MM.1S (cell line): ENCODE measurements around the gene CDC42EP2.

ENCODE experiments used
- DNase-seq: peaks from one replicate; pipeline ENCODE4 v3.0.0-alpha.2; 2015
- H2AFZ ChIP-seq: fragments of 300-600 bp; sonication (generic); 2 replicates; pipeline ENCODE4 v1.6.0; 2016; ENCODE audit warnings: antibody characterized with exemption, low read length
- H3F3A ChIP-seq: fragments of 300-600 bp; sonication (generic); 2 replicates; pipeline ENCODE4 v1.6.1; 2016; ENCODE audit warnings: mild to moderate bottlenecking, antibody characterized with exemption, low read length, moderate library complexity, mixed read lengths; ENCODE audit not compliant: insufficient read depth
- H3K27ac ChIP-seq: fragments of 300-600 bp; sonication (generic); 2 replicates; pipeline ENCODE4 v1.5.1; 2016; ENCODE audit warnings: mild to moderate bottlenecking, low read length
- H3K27me3 ChIP-seq: fragments of 300-600 bp; sonication (generic); replicated peaks from 2 replicates; pipeline ENCODE4 v1.6.0; 2016; ENCODE audit warnings: low read length; ENCODE audit not compliant: insufficient read depth
- H3K36me3 ChIP-seq: fragments of 300-600 bp; sonication (generic); replicated peaks from 2 replicates; pipeline ENCODE4 v1.6.1; 2016; ENCODE audit warnings: mild to moderate bottlenecking, low read length, mixed read lengths; ENCODE audit not compliant: insufficient read depth
- H3K4me1 ChIP-seq: fragments of 300-600 bp; sonication (generic); 2 replicates; pipeline ENCODE4 v1.6.1; 2016; ENCODE audit warnings: low read length, mixed read lengths
- H3K4me2 ChIP-seq: fragments of 300-600 bp; sonication (generic); 2 replicates; pipeline ENCODE4 v1.6.0; 2016; ENCODE audit warnings: low read depth, low read length
- H3K4me3 ChIP-seq: fragments of 300-600 bp; sonication (generic); 2 replicates; pipeline ENCODE4 v1.5.1; 2016; ENCODE audit warnings: low read length, mixed read lengths
- H3K79me2 ChIP-seq: fragments of 300-600 bp; sonication (generic); 2 replicates; pipeline ENCODE4 v1.6.1; 2016; ENCODE audit warnings: mixed run types, low read length, mixed read lengths
- H3K9ac ChIP-seq: fragments of 300-600 bp; sonication (generic); 2 replicates; pipeline ENCODE4 v1.6.1; 2016; ENCODE audit warnings: low read length, mixed read lengths
- H3K9me2 ChIP-seq: fragments of 300-600 bp; sonication (generic); replicated peaks from 2 replicates; pipeline ENCODE4 v1.6.1; 2016; ENCODE audit warnings: mild to moderate bottlenecking, low read length, mixed read lengths; ENCODE audit not compliant: insufficient read depth
- H3K9me3 ChIP-seq: fragments of 300-600 bp; sonication (generic); replicated peaks from 2 replicates; pipeline ENCODE4 v1.6.1; 2016; ENCODE audit warnings: mild to moderate bottlenecking, low read length, mixed read lengths; ENCODE audit not compliant: insufficient read depth
- H4K20me1 ChIP-seq: fragments of 300-600 bp; sonication (generic); 2 replicates; pipeline ENCODE4 v1.6.1; 2016; ENCODE audit warnings: mild to moderate bottlenecking, low read length, moderate library complexity, mixed read lengths; ENCODE audit not compliant: insufficient read depth
- EZH2 ChIP-seq: fragments of 300-600 bp; sonication (generic); optimal IDR thresholded peaks from 2 replicates; pipeline ENCODE3; 2017; ENCODE audit warnings: low read depth, mild to moderate bottlenecking, antibody characterized with exemption, low read length, mixed read lengths
- EZH2phosphoT487 ChIP-seq: fragments of 300-600 bp; sonication (generic); IDR thresholded peaks from 2 replicates; pipeline ENCODE4 v1.6.1; 2018; ENCODE audit warnings: antibody characterized with exemption, low read length
- TF ChIP-seq, protein P1 (sequence below): fragments of 300-600 bp; sonication (generic); IDR thresholded peaks from 2 replicates; pipeline ENCODE4 v1.5.1; 2016; ENCODE audit warnings: antibody characterized with exemption, low read length, mixed read lengths

Gene CDC42EP2

DNA sequence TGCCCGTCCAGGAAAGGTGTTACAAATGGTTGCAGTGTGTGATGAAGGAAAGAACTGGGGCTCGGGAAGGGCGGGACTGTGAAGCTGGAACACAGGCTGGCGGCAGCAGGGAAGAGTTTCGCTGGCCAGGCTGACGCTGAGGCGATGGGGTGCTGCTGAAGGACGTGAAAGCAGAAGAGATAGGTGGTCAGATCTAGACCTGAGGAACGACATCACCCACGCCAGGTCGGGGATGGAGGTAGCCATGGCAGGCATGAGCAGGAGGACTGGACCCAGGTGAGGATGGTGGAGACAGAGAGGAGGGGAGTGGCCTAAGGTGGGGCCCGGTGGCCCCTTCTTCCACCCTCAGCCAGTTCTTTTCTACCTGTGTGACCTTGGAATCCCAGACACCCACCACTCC, 9.1 kb downstream of the CDC42EP2 start:
- TF ChIP-seq EZH2phosphoT487 = no peak
- no peak for TF ChIP-seq EZH2
- TF ChIP-seq, protein P1, sequence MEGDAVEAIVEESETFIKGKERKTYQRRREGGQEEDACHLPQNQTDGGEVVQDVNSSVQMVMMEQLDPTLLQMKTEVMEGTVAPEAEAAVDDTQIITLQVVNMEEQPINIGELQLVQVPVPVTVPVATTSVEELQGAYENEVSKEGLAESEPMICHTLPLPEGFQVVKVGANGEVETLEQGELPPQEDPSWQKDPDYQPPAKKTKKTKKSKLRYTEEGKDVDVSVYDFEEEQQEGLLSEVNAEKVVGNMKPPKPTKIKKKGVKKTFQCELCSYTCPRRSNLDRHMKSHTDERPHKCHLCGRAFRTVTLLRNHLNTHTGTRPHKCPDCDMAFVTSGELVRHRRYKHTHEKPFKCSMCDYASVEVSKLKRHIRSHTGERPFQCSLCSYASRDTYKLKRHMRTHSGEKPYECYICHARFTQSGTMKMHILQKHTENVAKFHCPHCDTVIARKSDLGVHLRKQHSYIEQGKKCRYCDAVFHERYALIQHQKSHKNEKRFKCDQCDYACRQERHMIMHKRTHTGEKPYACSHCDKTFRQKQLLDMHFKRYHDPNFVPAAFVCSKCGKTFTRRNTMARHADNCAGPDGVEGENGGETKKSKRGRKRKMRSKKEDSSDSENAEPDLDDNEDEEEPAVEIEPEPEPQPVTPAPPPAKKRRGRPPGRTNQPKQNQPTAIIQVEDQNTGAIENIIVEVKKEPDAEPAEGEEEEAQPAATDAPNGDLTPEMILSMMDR = no peak

DNA sequence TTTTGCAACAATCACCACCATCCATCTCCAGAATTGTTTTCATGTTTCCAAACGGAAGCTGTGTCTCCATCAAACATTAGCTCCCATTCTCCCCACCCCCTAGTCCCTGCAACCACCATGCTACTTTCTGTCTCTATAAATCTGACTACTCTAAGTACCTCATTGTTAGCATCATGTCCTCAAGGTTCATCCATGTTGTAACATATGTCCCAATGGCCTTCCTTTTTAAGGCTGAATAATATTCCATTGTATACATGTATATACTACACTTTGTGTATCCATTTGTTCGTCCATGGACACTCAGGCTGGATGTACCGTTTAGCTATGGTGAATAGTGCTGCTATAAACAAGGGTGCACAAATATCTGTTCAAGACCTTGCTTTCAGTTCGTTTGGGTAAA, 10.8 kb downstream of the CDC42EP2 start:
- no peak overlapping the region for H3K4me3 ChIP-seq
- H3K4me1 ChIP-seq = 0 out of 2 replicates have a peak, but pooled peaks cover 4% of the 10 kb centered on the region
- no peaks in the 10 kb centered on the region for H3K9me3 ChIP-seq
- no peaks in the 10 kb centered on the region for H3K79me2 ChIP-seq
- H3K4me2 ChIP-seq = no peak overlapping the region
- no peak for DNase-seq
- no peaks in the 10 kb centered on the region for H3K36me3 ChIP-seq
- no peak overlapping the region for H3K9ac ChIP-seq
- no peak overlapping the region for H3K27ac ChIP-seq
- no peak overlapping the region for H2AFZ ChIP-seq
- no peaks in the 10 kb centered on the region for H3K9me2 ChIP-seq
- TF ChIP-seq EZH2 (no peak), EZH2phosphoT487 (no peak)
- TF ChIP-seq, protein P1 = no peak
- H4K20me1 ChIP-seq = no peaks in the 10 kb centered on the region
- H3F3A ChIP-seq = no peaks in the 10 kb centered on the region
- H3K27me3 ChIP-seq = no peaks in the 10 kb centered on the region

More for the DNA sequence above, 9.1 kb downstream of the CDC42EP2 start:
- Histone ChIP-seq H3K4me3 (no peak overlapping the region), H3F3A (no peaks in the 10 kb centered on the region), H3K4me1 (no peaks in the 10 kb centered on the region), H2AFZ (no peak overlapping the region), H3K36me3 (no peaks in the 10 kb centered on the region), H3K27me3 (no peaks in the 10 kb centered on the region), H4K20me1 (no peaks in the 10 kb centered on the region), H3K9me2 (no peaks in the 10 kb centered on the region), H3K9ac (no peak overlapping the region), H3K9me3 (no peaks in the 10 kb centered on the region), H3K79me2 (no peaks in the 10 kb centered on the region), H3K27ac (no peak overlapping the region), H3K4me2 (no peak overlapping the region)
- no peak for DNase-seq

DNA sequence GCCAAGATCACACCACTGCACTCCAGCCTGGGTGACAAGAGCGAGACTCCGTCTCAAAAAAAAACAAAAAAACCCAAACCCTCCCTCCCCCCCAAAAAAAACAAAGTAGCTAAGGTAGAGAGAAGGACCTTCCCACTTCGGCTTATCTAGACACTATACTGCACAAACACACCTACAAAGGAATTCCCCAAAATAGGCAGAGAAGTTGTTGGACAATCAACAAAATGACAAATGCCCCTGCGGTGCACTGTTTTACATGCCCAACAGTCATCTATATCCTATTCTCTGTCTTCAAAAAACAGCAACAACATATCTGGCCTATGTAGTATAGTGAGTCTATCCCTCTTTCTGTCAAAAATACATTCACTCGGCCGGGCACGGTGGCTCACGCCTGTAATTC, 12.4 kb downstream of the CDC42EP2 start:
- Histone ChIP-seq H3K9me2 (no peaks in the 10 kb centered on the region), H3K4me1 (0 out of 2 replicates have a peak, but pooled peaks cover 4% of the 10 kb centered on the region), H3F3A (no peaks in the 10 kb centered on the region), H3K36me3 (no peaks in the 10 kb centered on the region), H4K20me1 (no peaks in the 10 kb centered on the region), H3K27ac (no peak overlapping the region), H3K4me3 (no peak overlapping the region), H3K79me2 (no peaks in the 10 kb centered on the region), H2AFZ (no peak overlapping the region), H3K4me2 (no peak overlapping the region), H3K27me3 (no peaks in the 10 kb centered on the region), H3K9me3 (no peaks in the 10 kb centered on the region), H3K9ac (no peak overlapping the region)
- TF ChIP-seq, protein P1 = no peak
- no peak for TF ChIP-seq EZH2phosphoT487
- no peak for TF ChIP-seq EZH2
- DNase-seq = no peak
